ENCODE data around the gene LMBRD2. TPM values are rescaled to one million over a fixed set of nuclear protein-coding genes. Genes with fewer than 3 reads are reported as not detected.

Gene LMBRD2
- total and polyA plus RNA-seq, 9 of the 15 experiments (the other 6 are each of a cell fraction or from before 2014, with no cell fraction given) = 2.1 to 24.2 (median 10.6) TPM

DNA sequence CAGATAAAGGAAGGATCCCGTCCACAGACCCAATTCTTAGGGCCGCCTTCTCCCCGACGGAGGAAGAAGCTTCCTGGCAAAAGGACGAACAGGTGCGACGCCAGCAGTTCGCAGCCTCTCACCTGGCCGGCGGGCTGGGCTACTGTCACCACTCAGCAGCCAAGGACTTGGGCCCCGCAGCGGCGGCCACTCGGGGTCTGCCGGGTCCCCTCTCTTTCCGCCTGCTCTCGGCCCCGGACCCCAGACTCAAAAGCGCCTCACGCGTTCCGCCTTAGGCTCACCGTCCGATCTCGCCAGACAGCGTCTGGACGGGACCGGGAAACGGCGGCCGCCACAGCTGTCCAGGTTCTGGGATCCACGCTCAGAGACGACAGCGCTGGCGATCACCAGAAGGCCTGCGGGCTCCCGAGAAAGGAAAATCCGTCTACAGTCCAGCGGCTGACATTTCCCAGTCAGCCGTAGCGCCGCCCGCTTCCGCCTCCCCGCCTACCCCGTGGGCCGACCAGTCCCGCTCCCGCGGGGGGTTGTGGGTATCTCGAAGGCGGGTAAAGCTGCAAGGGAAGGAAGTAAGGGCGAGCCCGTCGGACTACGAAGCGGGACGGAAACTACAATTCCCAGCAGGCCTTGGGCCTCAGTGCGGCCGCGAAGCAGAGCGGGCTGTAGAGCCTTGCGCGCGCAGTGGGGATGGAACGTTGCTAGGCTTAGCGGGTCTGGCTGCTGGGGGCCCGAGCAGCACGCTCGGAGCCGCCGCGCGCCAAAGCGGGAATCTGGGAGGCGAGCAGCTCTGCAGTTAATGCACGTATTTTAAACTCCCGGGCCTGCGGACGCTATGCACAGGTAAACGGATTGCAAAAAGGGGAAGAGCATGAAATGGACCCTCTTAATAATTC, at the start of gene LMBRD2, which contains the start of gene SKP2 (continued):
- peak; percentile 99 for TF ChIP-seq HCFC1 (IDR thresholded peaks at IDR 0.05; ENCODE audit: low read depth, low read length)
- peak; percentile 11 to 78 (median 74) for TF ChIP-seq YY1 (IDR thresholded peaks at IDR 0.05; ENCODE audit: borderline replicate concordance in 1 of 3, control insufficient read depth in 1 of 3, extremely low read depth in 1 of 3, insufficient read depth in 3 of 3, insufficient read length in 1 of 3, insufficient replicate concordance in 2 of 3, low read depth in 1 of 3, low read length in 2 of 3)
- TF ChIP-seq, protein P1, sequence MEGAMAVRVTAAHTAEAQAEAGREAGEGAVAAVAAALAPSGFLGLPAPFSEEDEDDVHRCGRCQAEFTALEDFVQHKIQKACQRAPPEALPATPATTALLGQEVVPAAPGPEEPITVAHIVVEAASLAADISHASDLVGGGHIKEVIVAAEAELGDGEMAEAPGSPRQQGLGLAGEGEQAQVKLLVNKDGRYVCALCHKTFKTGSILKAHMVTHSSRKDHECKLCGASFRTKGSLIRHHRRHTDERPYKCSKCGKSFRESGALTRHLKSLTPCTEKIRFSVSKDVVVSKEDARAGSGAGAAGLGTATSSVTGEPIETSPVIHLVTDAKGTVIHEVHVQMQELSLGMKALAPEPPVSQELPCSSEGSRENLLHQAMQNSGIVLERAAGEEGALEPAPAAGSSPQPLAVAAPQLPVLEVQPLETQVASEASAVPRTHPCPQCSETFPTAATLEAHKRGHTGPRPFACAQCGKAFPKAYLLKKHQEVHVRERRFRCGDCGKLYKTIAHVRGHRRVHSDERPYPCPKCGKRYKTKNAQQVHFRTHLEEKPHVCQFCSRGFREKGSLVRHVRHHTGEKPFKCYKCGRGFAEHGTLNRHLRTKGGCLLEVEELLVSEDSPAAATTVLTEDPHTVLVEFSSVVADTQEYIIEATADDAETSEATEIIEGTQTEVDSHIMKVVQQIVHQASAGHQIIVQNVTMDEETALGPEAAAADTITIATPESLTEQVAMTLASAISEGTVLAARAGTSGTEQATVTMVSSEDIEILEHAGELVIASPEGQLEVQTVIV (CRISPR knock-in tag; IDR thresholded peaks at IDR 0.05; ENCODE audit: borderline replicate concordance) = peak; percentile 88; the same call in 1 of the 2 replicates
- 0 out of 4 replicates have a peak, but pooled peaks have one; percentile 28 to 30 for TF ChIP-seq RCOR1 (IDR thresholded peaks at IDR 0.05; ENCODE audit: borderline replicate concordance in 1 of 2, low read depth in 2 of 2, low read length in 2 of 2)
- TF ChIP-seq NCOA1 (IDR thresholded peaks at IDR 0.05; ENCODE audit: low read depth) = no peak
- TF ChIP-seq JUND (IDR thresholded peaks at IDR 0.05; ENCODE audit: borderline replicate concordance, low read depth, low read length) = peak; percentile 69; the same call in 1 of the 2 replicates
- peak; percentile 29; the same call in 1 of the 3 replicates for TF ChIP-seq JUND (tag; IDR thresholded peaks at IDR 0.05; ENCODE audit: borderline replicate concordance, low read depth, low read length)
- 0 out of 2 replicates have a peak, but pooled peaks have one; percentile 68 for TF ChIP-seq NR1H2 (CRISPR knock-in tag; IDR thresholded peaks at IDR 0.05)
- TF ChIP-seq, protein P2, sequence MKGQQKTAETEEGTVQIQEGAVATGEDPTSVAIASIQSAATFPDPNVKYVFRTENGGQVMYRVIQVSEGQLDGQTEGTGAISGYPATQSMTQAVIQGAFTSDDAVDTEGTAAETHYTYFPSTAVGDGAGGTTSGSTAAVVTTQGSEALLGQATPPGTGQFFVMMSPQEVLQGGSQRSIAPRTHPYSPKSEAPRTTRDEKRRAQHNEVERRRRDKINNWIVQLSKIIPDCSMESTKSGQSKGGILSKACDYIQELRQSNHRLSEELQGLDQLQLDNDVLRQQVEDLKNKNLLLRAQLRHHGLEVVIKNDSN (CRISPR knock-in tag; IDR thresholded peaks at IDR 0.05) = peak; percentile 55
